RWPE2 (cell line): Measurements from ENCODE around the gene UIMC1.

Source experiments
- ATAC-seq: fragments of 200-7000 bp; cut with Tn5 transposase; 3 replicates; pipeline ENCODE4 v1.9.1; 2021; ENCODE audit warnings: low read depth
- DNase-seq: peaks from one replicate; pipeline ENCODE4 v3.0.0-alpha.2; 2020; ENCODE audit warnings: low spot score
- H3K27ac ChIP-seq: fragments of 450-650 bp; 2 replicates; pipeline ENCODE4 v1.5.1; 2017; ENCODE audit warnings: mild to moderate bottlenecking; ENCODE audit not compliant: poor library complexity, severe bottlenecking
- H3K27me3 ChIP-seq: fragments of 250-450 bp; sonication (Bioruptor Pico); 2 replicates; pipeline ENCODE4 v1.5.1; 2021; ENCODE audit warnings: mild to moderate bottlenecking, moderate library complexity; ENCODE audit not compliant: insufficient read depth, poor library complexity, severe bottlenecking
- H3K36me3 ChIP-seq: fragments of 250-450 bp; sonication (Bioruptor Pico); 2 replicates; pipeline ENCODE4 v1.5.1; 2020; ENCODE audit warnings: low read depth, mild to moderate bottlenecking, moderate library complexity
- H3K4me1 ChIP-seq: fragments of 250-450 bp; sonication (Bioruptor Pico); 2 replicates; pipeline ENCODE4 v1.5.1; 2021; ENCODE audit warnings: mild to moderate bottlenecking, moderate library complexity; ENCODE audit not compliant: insufficient read depth, poor library complexity, severe bottlenecking
- H3K4me3 ChIP-seq: fragments of 250-450 bp; sonication (Bioruptor Pico); 2 replicates; pipeline ENCODE4 v1.5.1; 2021; ENCODE audit warnings: mild to moderate bottlenecking, moderate library complexity; ENCODE audit not compliant: severe bottlenecking
- H3K9me3 ChIP-seq: fragments of 250-450 bp; sonication (Bioruptor Pico); 2 replicates; pipeline ENCODE4 v1.5.1; 2021; ENCODE audit warnings: mild to moderate bottlenecking, moderate library complexity; ENCODE audit not compliant: severe bottlenecking
- TF ChIP-seq, protein P1 (sequence below): fragments of 450-650 bp; IDR thresholded peaks from one replicate; pipeline ENCODE4 v1.5.1; 2017; ENCODE audit warnings: mild to moderate bottlenecking, moderate library complexity; ENCODE audit not compliant: poor library complexity, severe bottlenecking

UIMC1 gene

DNA sequence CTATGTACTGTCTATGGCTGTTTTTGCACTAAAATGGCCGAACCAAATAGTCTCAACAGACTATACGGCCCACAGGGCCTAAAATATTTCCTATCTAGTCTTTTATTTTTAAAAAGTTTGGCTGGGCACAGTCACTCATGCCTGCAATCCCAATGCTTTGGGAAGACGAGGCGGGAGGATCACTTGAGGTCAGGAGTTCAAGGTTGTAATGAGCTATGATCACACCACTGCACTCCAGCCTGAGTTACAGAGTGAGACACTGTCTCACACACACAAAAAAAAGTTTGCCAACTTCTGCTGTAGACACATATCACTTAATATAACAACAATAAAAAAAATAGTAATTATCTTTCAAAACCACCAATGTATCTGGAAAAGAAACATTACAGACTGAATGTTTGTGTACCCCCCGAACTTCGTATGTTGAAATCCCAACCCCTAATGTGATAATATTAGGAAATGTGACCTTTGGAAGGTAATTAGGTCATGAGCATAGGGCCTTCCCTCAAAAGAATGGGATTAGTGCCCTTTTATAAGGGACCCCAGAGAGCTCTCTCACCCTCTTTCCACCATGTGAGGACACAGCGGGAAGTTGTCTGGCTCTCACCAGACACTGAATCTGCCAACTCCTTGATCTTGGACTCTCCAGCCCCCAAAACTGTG is 53.9 kb downstream of the UIMC1 start:
- no peak for DNase-seq
- Histone ChIP-seq H3K9me3 (no peaks in the 10 kb centered on the region), H3K4me3 (no peak overlapping the region), H3K4me1 (no peaks in the 10 kb centered on the region), H3K27ac (no peak overlapping the region), H3K36me3 (peaks cover 94% of the 10 kb centered on the region), H3K27me3 (no peaks in the 10 kb centered on the region)
- TF ChIP-seq, protein P1, sequence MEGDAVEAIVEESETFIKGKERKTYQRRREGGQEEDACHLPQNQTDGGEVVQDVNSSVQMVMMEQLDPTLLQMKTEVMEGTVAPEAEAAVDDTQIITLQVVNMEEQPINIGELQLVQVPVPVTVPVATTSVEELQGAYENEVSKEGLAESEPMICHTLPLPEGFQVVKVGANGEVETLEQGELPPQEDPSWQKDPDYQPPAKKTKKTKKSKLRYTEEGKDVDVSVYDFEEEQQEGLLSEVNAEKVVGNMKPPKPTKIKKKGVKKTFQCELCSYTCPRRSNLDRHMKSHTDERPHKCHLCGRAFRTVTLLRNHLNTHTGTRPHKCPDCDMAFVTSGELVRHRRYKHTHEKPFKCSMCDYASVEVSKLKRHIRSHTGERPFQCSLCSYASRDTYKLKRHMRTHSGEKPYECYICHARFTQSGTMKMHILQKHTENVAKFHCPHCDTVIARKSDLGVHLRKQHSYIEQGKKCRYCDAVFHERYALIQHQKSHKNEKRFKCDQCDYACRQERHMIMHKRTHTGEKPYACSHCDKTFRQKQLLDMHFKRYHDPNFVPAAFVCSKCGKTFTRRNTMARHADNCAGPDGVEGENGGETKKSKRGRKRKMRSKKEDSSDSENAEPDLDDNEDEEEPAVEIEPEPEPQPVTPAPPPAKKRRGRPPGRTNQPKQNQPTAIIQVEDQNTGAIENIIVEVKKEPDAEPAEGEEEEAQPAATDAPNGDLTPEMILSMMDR: no peak
- no peak for ATAC-seq

- ATAC-seq (no peak), DNase-seq (no peak)
- TF ChIP-seq, protein P1: no peak
- Histone ChIP-seq H3K27me3 (no peaks in the 10 kb centered on the region), H3K4me1 (no peaks in the 10 kb centered on the region), H3K36me3 (peaks cover 83% of the 10 kb centered on the region), H3K4me3 (no peak overlapping the region), H3K27ac (no peak overlapping the region), H3K9me3 (no peaks in the 10 kb centered on the region)
Observed at GRCh38 chr5:176948458-176948857, 58.1 kb downstream of the UIMC1 start.

- DNase-seq (no peak), ATAC-seq (no peak)
- Histone ChIP-seq H3K27me3 (no peaks in the 10 kb centered on the region), H3K4me1 (no peaks in the 10 kb centered on the region), H3K4me3 (no peak overlapping the region), H3K27ac (no peak overlapping the region), H3K36me3 (peaks cover 83% of the 10 kb centered on the region), H3K9me3 (no peaks in the 10 kb centered on the region)
- TF ChIP-seq, protein P1: no peak
Observed at GRCh38 chr5:176947847-176948246, 58.7 kb downstream of the UIMC1 start.

DNA sequence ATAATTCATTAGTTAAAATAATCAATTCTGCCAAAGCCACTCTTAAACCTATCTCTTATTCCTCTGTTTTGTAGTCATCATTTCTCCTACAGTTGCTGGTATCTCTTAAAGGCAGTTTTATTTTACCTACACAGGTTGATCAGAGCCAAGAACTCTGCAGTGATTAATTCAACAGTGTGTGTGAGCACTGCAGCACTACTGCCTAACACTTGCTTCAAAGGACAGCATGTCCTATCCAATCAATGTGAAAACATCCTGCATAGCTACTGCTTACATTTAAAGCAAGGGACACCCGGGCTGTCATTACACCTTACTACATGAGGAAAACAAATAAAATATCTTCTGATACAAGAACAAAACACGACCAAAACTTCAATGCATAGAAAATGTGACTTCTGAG is 62.3 kb downstream of the UIMC1 start:
- no peak overlapping the region for H3K4me3 ChIP-seq

DNA sequence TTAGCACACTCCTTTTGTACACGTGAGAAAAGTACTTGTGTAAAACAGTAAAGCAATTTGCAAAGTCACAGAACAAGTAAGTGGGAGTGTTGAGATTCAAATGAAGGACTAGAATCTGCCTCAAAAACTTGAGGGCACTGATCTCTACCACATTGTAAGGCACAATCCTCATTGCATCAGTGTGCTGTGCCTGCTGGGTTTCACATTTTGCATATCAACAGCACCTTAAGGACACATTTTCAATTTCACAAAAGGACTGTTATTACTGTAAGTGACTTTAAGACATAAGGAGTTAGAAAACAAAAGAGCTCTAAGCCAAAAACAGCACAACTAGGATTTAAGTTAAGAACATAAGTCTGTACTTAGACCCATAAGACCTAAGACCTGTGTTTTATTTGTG is 62.8 kb downstream of the UIMC1 start:
- ATAC-seq: no peak
- DNase-seq: no peak
- Histone ChIP-seq H3K27ac (no peak overlapping the region), H3K4me3 (no peak overlapping the region), H3K36me3 (peaks cover 82% of the 10 kb centered on the region), H3K9me3 (no peaks in the 10 kb centered on the region), H3K27me3 (no peaks in the 10 kb centered on the region), H3K4me1 (no peaks in the 10 kb centered on the region)
- TF ChIP-seq, protein P1: no peak

More for the DNA sequence above, 62.3 kb downstream of the UIMC1 start:
- Histone ChIP-seq H3K9me3 (no peaks in the 10 kb centered on the region), H3K36me3 (peaks cover 86% of the 10 kb centered on the region), H3K27me3 (no peaks in the 10 kb centered on the region), H3K27ac (no peak overlapping the region), H3K4me1 (no peaks in the 10 kb centered on the region)
- TF ChIP-seq, protein P1: no peak
- ATAC-seq (no peak), DNase-seq (no peak)
